Measurements from ENCODE around the gene TRIO. TPM values are rescaled to one million over a fixed set of nuclear protein-coding genes. Genes with fewer than 3 reads are reported as not detected.

TRIO gene
- total RNA-seq, 2 experiments from 2014 or later, result 9.2 to 11.3 TPM

GRCh38 chr5:14237317-14238086 lies 94.4 kb downstream of the TRIO start:
- ChIA-PET CTCF (interaction anchor here (0.6 kb wide), 1 partner anchor 25 kb away, joined by 3 read pairs; no protein-coding TSS in a partner anchor), POLR2A (no interaction called here)
- intact Hi-C loops (cut with DNase I, micrococcal nuclease), result no loop called here
- no peaks in the 10 kb centered on the region for H3K36me3 Mint-ChIP-seq (ENCODE audit: low read depth)
- DNase-seq (no peak), ATAC-seq (no peak)
- H3K27me3 Mint-ChIP-seq, result peaks cover 6% of the 10 kb centered on the region
- no peak overlapping the region for H3K4me3 Mint-ChIP-seq
- H3K27ac Mint-ChIP-seq, result no peak overlapping the region
- no peaks in the 10 kb centered on the region for H3K4me1 Mint-ChIP-seq
- no peaks in the 10 kb centered on the region for H3K9me3 Mint-ChIP-seq (ENCODE audit: low read depth)

GRCh38 chr5:14238272-14238671 lies 95.1 kb downstream of the TRIO start:
- no peak overlapping the region for H3K4me3 Mint-ChIP-seq
- H3K36me3 Mint-ChIP-seq (ENCODE audit: low read depth), result no peaks in the 10 kb centered on the region
- ATAC-seq (no peak), DNase-seq (no peak)
- ChIA-PET POLR2A (no interaction called here), CTCF (interaction anchor here (0.6 kb wide), 1 partner anchor 26 kb away, joined by 3 read pairs; no protein-coding TSS in a partner anchor)
- H3K27me3 Mint-ChIP-seq, result peaks cover 6% of the 10 kb centered on the region
- intact Hi-C loops (cut with DNase I, micrococcal nuclease), result no loop called here
- no peaks in the 10 kb centered on the region for H3K4me1 Mint-ChIP-seq
- H3K27ac Mint-ChIP-seq, result no peak overlapping the region
- no peaks in the 10 kb centered on the region for H3K9me3 Mint-ChIP-seq (ENCODE audit: low read depth)

GRCh38 chr5:14239404-14239803 lies 96.3 kb downstream of the TRIO start:
- intact Hi-C loops (cut with DNase I, micrococcal nuclease), result no loop called here
- Mint-ChIP-seq H3K27ac (no peak overlapping the region), H3K4me3 (no peak overlapping the region), H3K4me1 (no peaks in the 10 kb centered on the region), H3K9me3 (ENCODE audit: low read depth) (no peaks in the 10 kb centered on the region), H3K27me3 (peaks cover 4% of the 10 kb centered on the region), H3K36me3 (ENCODE audit: low read depth) (no peaks in the 10 kb centered on the region)
- ATAC-seq (no peak), DNase-seq (no peak)
- ChIA-PET POLR2A (no interaction called here), CTCF (interaction anchor here (0.6 kb wide), 1 partner anchor 150 kb away, joined by 3 read pairs; no protein-coding TSS in a partner anchor)

- H3K27ac Mint-ChIP-seq, result no peak overlapping the region
- H3K4me3 Mint-ChIP-seq, result no peak overlapping the region
- ChIA-PET POLR2A (no interaction called here), CTCF (interaction anchor here (0.6 kb wide), 1 partner anchor 150 kb away, joined by 3 read pairs; no protein-coding TSS in a partner anchor)
- H3K9me3 Mint-ChIP-seq (ENCODE audit: low read depth), result no peaks in the 10 kb centered on the region
- intact Hi-C loops (cut with DNase I, micrococcal nuclease), result no loop called here
- ATAC-seq, result no peak
- peaks cover 4% of the 10 kb centered on the region for H3K27me3 Mint-ChIP-seq
- no peaks in the 10 kb centered on the region for H3K36me3 Mint-ChIP-seq (ENCODE audit: low read depth)
- no peak for DNase-seq
- H3K4me1 Mint-ChIP-seq, result no peaks in the 10 kb centered on the region
Measured at GRCh38 chr5:14239951-14240350, 96.8 kb downstream of the TRIO start.

- Mint-ChIP-seq H3K36me3 (ENCODE audit: low read depth) (no peaks in the 10 kb centered on the region), H3K9me3 (ENCODE audit: low read depth) (no peaks in the 10 kb centered on the region), H3K27ac (no peak overlapping the region), H3K4me3 (no peak overlapping the region), H3K27me3 (peaks cover 4% of the 10 kb centered on the region), H3K4me1 (no peaks in the 10 kb centered on the region)
- CTCF ChIA-PET, result no interaction called here
- POLR2A ChIA-PET, result no interaction called here
- DNase-seq (no peak), ATAC-seq (no peak)
- intact Hi-C loops (cut with DNase I, micrococcal nuclease), result no loop called here
Measured at GRCh38 chr5:14240359-14240758, 97.2 kb downstream of the TRIO start.

GRCh38 chr5:14241141-14241540 lies 98.0 kb downstream of the TRIO start:
- CTCF ChIA-PET, result interaction anchor here (0.7 kb wide), 1 partner anchor 32 kb away, joined by 3 read pairs; no protein-coding TSS in a partner anchor
- Mint-ChIP-seq H3K36me3 (ENCODE audit: low read depth) (no peaks in the 10 kb centered on the region), H3K27me3 (peaks cover 4% of the 10 kb centered on the region)

GRCh38 chr5:14242447-14242846 lies 99.3 kb downstream of the TRIO start:
- DNase-seq, result no peak
- Mint-ChIP-seq H3K27me3 (peaks cover 1% of the 10 kb centered on the region), H3K27ac (no peak overlapping the region), H3K36me3 (ENCODE audit: low read depth) (no peaks in the 10 kb centered on the region), H3K4me1 (no peaks in the 10 kb centered on the region), H3K9me3 (ENCODE audit: low read depth) (no peaks in the 10 kb centered on the region), H3K4me3 (no peak overlapping the region)
- ATAC-seq, result no peak
- CTCF ChIA-PET, result no interaction called here
- POLR2A ChIA-PET, result no interaction called here
- intact Hi-C loops (cut with DNase I, micrococcal nuclease), result no loop called here

More at GRCh38 chr5:14241141-14241540, 98.0 kb downstream of the TRIO start:
- POLR2A ChIA-PET, result no interaction called here
- H3K4me3 Mint-ChIP-seq, result no peak overlapping the region
- H3K9me3 Mint-ChIP-seq (ENCODE audit: low read depth), result no peaks in the 10 kb centered on the region
- H3K27ac Mint-ChIP-seq, result no peak overlapping the region
- ATAC-seq (no peak), DNase-seq (no peak)
- no peaks in the 10 kb centered on the region for H3K4me1 Mint-ChIP-seq
- intact Hi-C loops (cut with DNase I, micrococcal nuclease), result no loop called here

GRCh38 chr5:14242871-14243383 lies 99.8 kb downstream of the TRIO start:
- Mint-ChIP-seq H3K36me3 (ENCODE audit: low read depth) (no peaks in the 10 kb centered on the region), H3K4me3 (no peak overlapping the region), H3K27me3 (peaks cover 1% of the 10 kb centered on the region), H3K4me1 (no peaks in the 10 kb centered on the region), H3K9me3 (ENCODE audit: low read depth) (no peaks in the 10 kb centered on the region), H3K27ac (no peak overlapping the region)
- ATAC-seq, result no peak
- ChIA-PET POLR2A (no interaction called here), CTCF (no interaction called here)
- DNase-seq, result no peak
- intact Hi-C loops (cut with DNase I, micrococcal nuclease), result no loop called here

- ChIA-PET POLR2A (no interaction called here), CTCF (no interaction called here)
- Mint-ChIP-seq H3K27ac (no peak overlapping the region), H3K4me3 (no peak overlapping the region), H3K9me3 (ENCODE audit: low read depth) (no peaks in the 10 kb centered on the region), H3K36me3 (ENCODE audit: low read depth) (no peaks in the 10 kb centered on the region), H3K4me1 (no peaks in the 10 kb centered on the region), H3K27me3 (peaks cover 1% of the 10 kb centered on the region)
- ATAC-seq (no peak), DNase-seq (no peak)
- intact Hi-C loops (cut with DNase I, micrococcal nuclease), result no loop called here
Measured at GRCh38 chr5:14243766-14244165, 100.6 kb downstream of the TRIO start.

- POLR2A ChIA-PET, result interaction anchor here (0.5 kb wide), 1 partner anchor 258 kb away, joined by 3 read pairs; no protein-coding TSS in a partner anchor
- intact Hi-C loops (cut with DNase I, micrococcal nuclease), result no loop called here
- CTCF ChIA-PET, result no interaction called here
- no peak overlapping the region for H3K27ac Mint-ChIP-seq
- H3K36me3 Mint-ChIP-seq (ENCODE audit: low read depth), result no peaks in the 10 kb centered on the region
- H3K9me3 Mint-ChIP-seq (ENCODE audit: low read depth), result no peaks in the 10 kb centered on the region
- H3K4me3 Mint-ChIP-seq, result no peak overlapping the region
- ATAC-seq (no peak), DNase-seq (no peak)
- no peaks in the 10 kb centered on the region for H3K4me1 Mint-ChIP-seq
- H3K27me3 Mint-ChIP-seq, result peaks cover 1% of the 10 kb centered on the region
Measured at GRCh38 chr5:14244721-14245120, 101.6 kb downstream of the TRIO start.

- Mint-ChIP-seq H3K4me1 (no peaks in the 10 kb centered on the region), H3K4me3 (no peak overlapping the region), H3K27ac (no peak overlapping the region), H3K9me3 (ENCODE audit: low read depth) (no peaks in the 10 kb centered on the region), H3K36me3 (ENCODE audit: low read depth) (no peaks in the 10 kb centered on the region), H3K27me3 (peaks cover 1% of the 10 kb centered on the region)
- ChIA-PET CTCF (interaction anchor here (0.7 kb wide), 1 partner anchor 356 kb away, joined by 3 read pairs; no protein-coding TSS in a partner anchor), POLR2A (interaction anchor here (0.6 kb wide), 1 partner anchor 42 kb away, joined by 3 read pairs; no protein-coding TSS in a partner anchor)
- intact Hi-C loops (cut with DNase I, micrococcal nuclease), result no loop called here
- ATAC-seq, result no peak
- DNase-seq, result no peak
Measured at GRCh38 chr5:14245132-14245925, 102.2 kb downstream of the TRIO start.
